B cell (primary cell): ENCODE data around the gene WDR7. TPM values are rescaled to one million over a fixed set of nuclear protein-coding genes. Genes with fewer than 3 reads are reported as not detected.

ENCODE experiments used
- ATAC-seq: fragments of 200-7000 bp; cut with Tn5 transposase; one replicate; pipeline ENCODE4 v1.10.0; 2021; ENCODE audit warnings: low read depth, mild to moderate bottlenecking, moderate number of reproducible peaks, moderate library complexity
- CTCF ChIA-PET: fragments of 350-600 bp; sonication (Branson Sonifier 250); formaldehyde crosslinking; loops from one replicate; lab custom pipeline; 2021; ENCODE audit warnings: antibody characterized with exemption, inconsistent platforms; lab: Charles Lee
- POLR2A ChIA-PET: fragments of 350-600 bp; sonication (Branson Sonifier 250); formaldehyde crosslinking; loops from one replicate; lab custom pipeline; 2021; ENCODE audit warnings: antibody characterized with exemption; lab: Charles Lee
- DNase-seq: peaks from one replicate; pipeline ENCODE4 v3.0.0; 2013
- H2AFZ ChIP-seq: 2 replicates; pipeline ENCODE4 v1.6.1; 2012; ENCODE audit warnings: mild to moderate bottlenecking, low read depth, low read length; ENCODE audit not compliant: insufficient read depth, poor library complexity, severe bottlenecking
- H3K27ac ChIP-seq, 2 donors: 1 replicate in 1 of 2; 2 replicates in 1 of 2; pipeline ENCODE4 v1.5.1; 2012 to 2013; ENCODE audit warnings: low read length in 2 of 2, mild to moderate bottlenecking in 2 of 2, moderate library complexity in 1 of 2
- H3K27me3 ChIP-seq, 4 experiments: fragments of 200-600 bp in 1 of 4; sonication (generic) in 1 of 4; replicated peaks in 1 of 4; 1 replicate in 2 of 4; 2 replicates in 2 of 4; pipeline versions ENCODE4 v1.6.1 to v1.7.0; 2013 to 2016; ENCODE audit warnings: low read length in 3 of 4, mild to moderate bottlenecking in 2 of 4, mixed read lengths in 1 of 4, moderate library complexity in 1 of 4; ENCODE audit not compliant: insufficient read depth in 4 of 4, control insufficient read depth in 3 of 4; ENCODE audit errors: control extremely low read depth in 1 of 4
- H3K36me3 ChIP-seq, 2 experiments: replicated peaks in 1 of 2; 1 replicate in 1 of 2; 2 replicates in 1 of 2; pipeline versions ENCODE4 v1.6.1 to v1.7.1; 2013; ENCODE audit warnings: low read length in 1 of 2; ENCODE audit not compliant: insufficient read depth in 2 of 2, control insufficient read depth in 1 of 2; ENCODE audit errors: control extremely low read depth in 1 of 2, extremely low read depth in 1 of 2
- H3K4me1 ChIP-seq, 2 donors: fragments of 200-600 bp in 1 of 2; sonication (generic) in 1 of 2; 1 replicate in 1 of 2; 2 replicates in 1 of 2; pipeline versions ENCODE4 v1.5.1 to v1.6.1; 2013 to 2017; ENCODE audit warnings: low read length in 2 of 2; ENCODE audit not compliant: control insufficient read depth in 2 of 2, insufficient read depth in 2 of 2
- H3K4me2 ChIP-seq: replicated peaks from 2 replicates; pipeline ENCODE3; 2012; ENCODE audit warnings: mild to moderate bottlenecking, low read depth, low read length; ENCODE audit not compliant: poor library complexity, severe bottlenecking
- H3K4me3 ChIP-seq, 5 experiments: fragments of 200-600 bp in 1 of 5; sonication (generic) in 1 of 5; 1 replicate in 3 of 5; 2 replicates in 2 of 5; pipeline versions ENCODE4 v1.5.1 to v1.7.0; 2011 to 2016; ENCODE audit warnings: low read length in 4 of 5, mild to moderate bottlenecking in 4 of 5, low read depth in 2 of 5, control low read depth in 1 of 5, moderate library complexity in 1 of 5; ENCODE audit not compliant: insufficient read depth in 1 of 5; ENCODE audit errors: control extremely low read depth in 1 of 5, extremely low read depth in 1 of 5
- H3K79me2 ChIP-seq: fragments of 200-600 bp; sonication (generic); one replicate; pipeline ENCODE4 v1.6.0; 2016; ENCODE audit warnings: low read length; ENCODE audit not compliant: control insufficient read depth, insufficient read depth
- H3K9ac ChIP-seq: fragments of 200-600 bp; sonication (generic); 2 replicates; pipeline ENCODE4 v1.6.1; 2017; ENCODE audit warnings: mild to moderate bottlenecking, low read length, moderate library complexity
- H3K9me3 ChIP-seq, 3 donors: one replicate each; pipeline versions ENCODE4 v1.6.1 to v1.7.1; 2013; ENCODE audit warnings: low read length in 2 of 3; ENCODE audit not compliant: control insufficient read depth in 2 of 3, insufficient read depth in 1 of 3; ENCODE audit errors: control extremely low read depth in 1 of 3
- H4K20me1 ChIP-seq: 2 replicates; pipeline ENCODE4 v1.6.0; 2012; ENCODE audit warnings: mild to moderate bottlenecking, low read length; ENCODE audit not compliant: insufficient read depth, control insufficient read depth, poor library complexity, severe bottlenecking
- H3K27ac Mint-ChIP-seq: one replicate; pipeline ENCODE4 v1.8.0; 2021; ENCODE audit warnings: mixed read lengths
- H3K27me3 Mint-ChIP-seq: one replicate; pipeline ENCODE4 v1.8.0; 2021; ENCODE audit warnings: mixed read lengths
- H3K4me1 Mint-ChIP-seq: one replicate; pipeline ENCODE4 v1.8.0; 2021; ENCODE audit warnings: mixed read lengths
- H3K4me3 Mint-ChIP-seq: one replicate; pipeline ENCODE4 v1.8.0; 2021; ENCODE audit warnings: mixed read lengths
- H3K9me3 Mint-ChIP-seq: one replicate; pipeline ENCODE4 v1.8.0; 2022; ENCODE audit warnings: mixed read lengths; ENCODE audit not compliant: insufficient read depth
- CTCF ChIP-seq: fragments of 200-600 bp; IDR thresholded peaks from one replicate; pipeline ENCODE4 v1.8.0; 2022; ENCODE audit warnings: antibody characterized with exemption, mild to moderate bottlenecking
- EZH2 ChIP-seq: IDR thresholded peaks from 2 replicates; pipeline ENCODE4 v1.6.1; 2012; ENCODE audit warnings: borderline replicate concordance, low read depth, mild to moderate bottlenecking, moderate library complexity, low read length; ENCODE audit not compliant: insufficient read depth, poor library complexity, severe bottlenecking
- WGBS: methylation state at CpG from one replicate; pipeline ENCODE4 v1.1.5; 2013; ENCODE audit warnings: missing lambda C conversion rate; ENCODE audit not compliant: insufficient coverage; 5-methylcytosine and 5-hydroxymethylcytosine counted together
- intact Hi-C: fragments of 100-400 bp; cut with micrococcal nuclease; formaldehyde crosslinking; loops from one replicate; pipeline ENCODE4 v1.10.0; 2022
- polyA plus RNA-seq: library from polyadenylated mRNA; depleted of rRNA; stranded (reverse); fragments of >200 nt; gene quantifications from 2 replicates; pipeline ENCODE4 v1.2.3, GENCODE V29; 2012
- total RNA-seq, 2 donors: library from RNA; stranded (reverse); fragments of 120-200 nt in 1 of 2; gene quantifications; 1 replicate in 1 of 2; 2 replicates in 1 of 2; pipeline versions ENCODE4 v1.2.3 to v1.2.4, GENCODE V29; 2013 to 2022

The WDR7 gene
- total and polyA plus RNA-seq, 2 donors (not counting 1 experiment from before 2014, with no cell fraction given) = 5.5 to 45.0 TPM

DNA sequence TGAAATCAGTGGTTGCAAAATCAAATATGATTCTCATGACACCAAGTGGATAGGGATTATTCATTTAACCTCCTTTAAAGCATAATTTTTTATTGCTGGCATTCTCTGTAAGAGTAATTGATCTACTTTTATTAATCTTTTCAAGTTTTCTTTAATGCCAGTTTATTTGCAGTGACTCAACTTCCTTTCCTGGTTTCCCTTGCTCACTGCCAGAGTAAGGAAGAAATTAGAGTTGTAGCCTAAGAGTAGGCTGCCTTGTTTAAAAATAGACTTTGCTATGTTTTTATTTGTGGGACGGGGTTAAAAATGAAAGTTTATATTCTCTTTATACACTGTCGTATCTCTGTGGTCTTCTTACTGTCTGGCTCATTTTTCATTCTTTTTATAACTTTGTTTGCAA is 148.6 kb downstream of the WDR7 start:
- no CpG with 5 or more reads among the region's 2 CpGs for WGBS
- Histone ChIP-seq H3K9me3 (peaks cover 0 to 1% (median 0%) of the 10 kb centered on the region in 3 donors), H3K4me1 (no peaks in the 10 kb centered on the region), H4K20me1 (no peaks in the 10 kb centered on the region), H3K4me2 (no peak overlapping the region), H3K27me3 (no peaks in the 10 kb centered on the region), H3K79me2 (no peaks in the 10 kb centered on the region), H3K4me3 (no peak overlapping the region), H3K27ac (no peak overlapping the region), H3K9ac (no peak overlapping the region), H2AFZ (no peak overlapping the region), H3K36me3 (peaks cover 0 to 3% of the 10 kb centered on the region in 2 experiments)
- ChIA-PET POLR2A (no interaction called here), CTCF (no interaction called here)
- H3K27ac Mint-ChIP-seq = no peak overlapping the region
- no peak overlapping the region for H3K4me3 Mint-ChIP-seq
- no peaks in the 10 kb centered on the region for H3K27me3 Mint-ChIP-seq
- intact Hi-C loops = no loop called here
- no peak for DNase-seq
- no peak for ATAC-seq
- H3K9me3 Mint-ChIP-seq = peaks cover 2% of the 10 kb centered on the region
- H3K4me1 Mint-ChIP-seq = no peaks in the 10 kb centered on the region
- no peak for TF ChIP-seq EZH2
- TF ChIP-seq CTCF = no peak

DNA sequence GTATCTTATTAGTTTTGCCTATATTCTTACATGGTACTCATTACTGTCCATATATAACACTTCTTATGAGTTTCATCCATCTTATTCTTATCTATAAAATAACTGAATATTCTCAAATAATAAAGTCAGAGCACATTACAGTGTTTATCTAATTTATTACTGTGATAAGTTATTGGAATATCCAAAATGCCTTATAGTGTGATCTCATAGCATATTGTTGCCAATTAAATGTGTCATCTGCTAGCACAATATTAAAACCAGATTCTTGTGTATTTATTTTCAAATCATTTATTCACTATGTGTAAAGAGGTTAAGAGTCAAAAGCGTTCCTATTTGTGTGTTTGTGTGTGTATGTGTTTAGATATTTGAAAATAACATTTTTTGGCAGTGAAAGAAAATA is 151.9 kb downstream of the WDR7 start:
- DNase-seq (no peak), ATAC-seq (no peak)
- Histone ChIP-seq H3K36me3 (peaks cover 0 to 1% of the 10 kb centered on the region in 2 experiments), H3K4me1 (no peaks in the 10 kb centered on the region), H3K4me3 (no peak overlapping the region), H4K20me1 (no peaks in the 10 kb centered on the region), H3K27me3 (no peaks in the 10 kb centered on the region), H3K79me2 (no peaks in the 10 kb centered on the region), H3K27ac (no peak overlapping the region), H2AFZ (no peak overlapping the region), H3K9ac (no peak overlapping the region), H3K9me3 (peaks cover 0 to 1% (median 0%) of the 10 kb centered on the region in 3 donors), H3K4me2 (no peak overlapping the region)
- Mint-ChIP-seq H3K4me3 (no peak overlapping the region), H3K9me3 (peaks cover 2% of the 10 kb centered on the region), H3K27me3 (no peaks in the 10 kb centered on the region), H3K27ac (no peak overlapping the region), H3K4me1 (no peaks in the 10 kb centered on the region)
- no peak for TF ChIP-seq CTCF
- TF ChIP-seq EZH2 = no peak
- CTCF ChIA-PET = no interaction called here
- intact Hi-C loops = no loop called here
- no CpG with 5 or more reads among the region's 1 CpG for WGBS
- POLR2A ChIA-PET = no interaction called here
